Memory B cell (primary cell): ENCODE measurements around the gene DNAH14.
"Not testable (repeated sequence)": the region's sequence is repeated elsewhere in the genome, so short reads cannot be mapped to it uniquely, and the experiment has no call there.

ENCODE experiments used
- ATAC-seq: fragments of 150-1000 bp; cut with Tn5 transposase; 2 replicates; pipeline ENCODE4 v1.10.0; 2021; ENCODE audit warnings: low read depth, mild to moderate bottlenecking, moderate library complexity
- DNase-seq, 2 donors: peaks; one replicate each; pipeline ENCODE4 v3.0.0; 2022; ENCODE audit warnings: low spot score in 2 of 2
- H3K27ac Mint-ChIP-seq: one replicate; pipeline ENCODE4 v1.8.0; 2022; ENCODE audit warnings: mild to moderate bottlenecking, moderate library complexity, mixed read lengths
- H3K27me3 Mint-ChIP-seq: one replicate; pipeline ENCODE4 v1.8.0; 2022; ENCODE audit warnings: mixed read lengths
- H3K36me3 Mint-ChIP-seq: one replicate; pipeline ENCODE4 v1.8.0; 2022; ENCODE audit warnings: mild to moderate bottlenecking, mixed read lengths
- H3K4me1 Mint-ChIP-seq: one replicate; pipeline ENCODE4 v1.8.0; 2022; ENCODE audit warnings: mixed read lengths
- H3K4me3 Mint-ChIP-seq: one replicate; pipeline ENCODE4 v1.8.0; 2022; ENCODE audit warnings: mild to moderate bottlenecking, moderate library complexity, mixed read lengths
- H3K9me3 Mint-ChIP-seq: one replicate; pipeline ENCODE4 v1.8.0; 2022; ENCODE audit warnings: mixed read lengths

DNAH14 gene

GRCh38 chr1:225386860-225387259 lies 457.4 kb downstream of the DNAH14 start:
- H3K4me1 Mint-ChIP-seq, H3K4me3 Mint-ChIP-seq, H3K27me3 Mint-ChIP-seq, ATAC-seq, DNase-seq, H3K9me3 Mint-ChIP-seq, H3K27ac Mint-ChIP-seq, H3K36me3 Mint-ChIP-seq: not testable (repeated sequence)

DNA sequence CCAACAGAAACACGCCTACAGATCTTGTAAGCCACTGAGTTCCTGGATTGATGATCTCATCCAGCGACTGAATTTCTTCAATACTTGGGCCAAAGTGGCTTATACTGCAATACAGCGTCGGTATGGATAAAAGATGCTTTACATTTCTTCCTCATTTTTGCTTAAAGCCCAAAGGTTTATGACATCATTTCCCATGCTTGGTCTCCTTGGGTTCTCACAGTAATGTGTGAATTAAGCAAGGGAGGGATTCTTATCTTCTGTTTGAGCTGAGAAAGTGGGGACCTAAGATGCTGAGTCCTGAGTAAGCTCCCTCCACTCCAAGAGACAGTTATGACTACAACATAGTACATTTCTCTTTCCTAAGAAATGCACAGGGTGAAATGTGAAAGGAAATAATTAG lies 458.9 kb downstream of the DNAH14 start:
- no peak for DNase-seq
- H3K4me1 Mint-ChIP-seq = no peaks in the 10 kb centered on the region
- H3K9me3 Mint-ChIP-seq = no peaks in the 10 kb centered on the region
- H3K36me3 Mint-ChIP-seq = peaks cover 1% of the 10 kb centered on the region
- no peak overlapping the region for H3K27ac Mint-ChIP-seq
- H3K4me3 Mint-ChIP-seq = no peak overlapping the region
- no peaks in the 10 kb centered on the region for H3K27me3 Mint-ChIP-seq
- no peak for ATAC-seq

DNA sequence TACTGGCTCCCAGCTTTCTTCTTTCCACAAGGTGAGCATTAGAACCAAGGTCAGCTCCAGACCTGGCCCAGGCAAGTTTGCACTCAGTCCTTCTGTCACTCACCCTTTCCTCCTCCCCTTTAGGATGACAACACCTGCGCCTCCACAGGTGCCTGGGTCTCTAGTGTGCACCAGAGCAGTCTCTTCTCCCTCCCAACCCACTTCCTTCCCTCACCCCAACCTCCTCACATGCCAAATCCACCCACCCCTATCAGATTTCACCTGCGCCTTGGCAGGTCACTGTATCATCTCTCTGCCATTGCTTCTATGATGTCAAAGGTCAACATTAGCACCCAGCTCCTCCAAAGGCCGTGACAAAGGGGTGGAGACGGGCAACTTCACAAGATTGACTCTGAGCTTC lies 460.4 kb downstream of the DNAH14 start:
- DNase-seq (no peak), ATAC-seq (no peak)
- no peak overlapping the region for H3K27ac Mint-ChIP-seq
- H3K4me1 Mint-ChIP-seq = no peaks in the 10 kb centered on the region
- H3K36me3 Mint-ChIP-seq = peaks cover 1% of the 10 kb centered on the region
- H3K4me3 Mint-ChIP-seq = no peak overlapping the region
- H3K27me3 Mint-ChIP-seq = no peaks in the 10 kb centered on the region
- no peaks in the 10 kb centered on the region for H3K9me3 Mint-ChIP-seq

- Mint-ChIP-seq H3K4me3 (no peak overlapping the region), H3K27me3 (no peaks in the 10 kb centered on the region), H3K36me3 (peaks cover 16% of the 10 kb centered on the region), H3K4me1 (no peaks in the 10 kb centered on the region), H3K9me3 (no peaks in the 10 kb centered on the region), H3K27ac (no peak overlapping the region)
- DNase-seq (no peak), ATAC-seq (no peak)
Observed at GRCh38 chr1:225396357-225396756, 466.9 kb downstream of the DNAH14 start.

DNA sequence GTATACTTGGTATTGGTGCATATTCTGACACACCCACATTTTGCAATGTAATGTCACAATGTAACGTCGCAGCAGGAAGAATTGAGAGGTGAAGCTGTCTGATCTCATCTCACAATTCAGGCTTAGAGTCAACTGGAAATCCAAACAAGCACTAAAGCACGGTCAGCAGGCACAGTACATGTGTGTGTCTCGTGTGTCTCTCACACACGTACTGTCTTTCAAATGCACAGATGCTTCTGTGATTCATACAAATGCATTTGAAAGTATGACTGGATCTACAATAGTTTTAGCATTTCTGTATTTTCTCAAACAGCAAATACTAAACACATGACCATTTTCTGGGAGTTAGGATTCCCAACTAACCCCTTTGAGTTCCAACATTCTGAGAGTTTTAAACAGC lies 471.5 kb downstream of the DNAH14 start:
- Mint-ChIP-seq H3K9me3 (no peaks in the 10 kb centered on the region), H3K4me3 (no peak overlapping the region), H3K27ac (no peak overlapping the region), H3K27me3 (no peaks in the 10 kb centered on the region), H3K4me1 (no peaks in the 10 kb centered on the region), H3K36me3 (peaks cover 30% of the 10 kb centered on the region)
- ATAC-seq = no peak
- no peak for DNase-seq

GRCh38 chr1:225406976-225407725 lies 477.7 kb downstream of the DNAH14 start:
- peaks cover 32% of the 10 kb centered on the region for H3K36me3 Mint-ChIP-seq
- H3K4me1 Mint-ChIP-seq = peaks cover 3% of the 10 kb centered on the region

DNA sequence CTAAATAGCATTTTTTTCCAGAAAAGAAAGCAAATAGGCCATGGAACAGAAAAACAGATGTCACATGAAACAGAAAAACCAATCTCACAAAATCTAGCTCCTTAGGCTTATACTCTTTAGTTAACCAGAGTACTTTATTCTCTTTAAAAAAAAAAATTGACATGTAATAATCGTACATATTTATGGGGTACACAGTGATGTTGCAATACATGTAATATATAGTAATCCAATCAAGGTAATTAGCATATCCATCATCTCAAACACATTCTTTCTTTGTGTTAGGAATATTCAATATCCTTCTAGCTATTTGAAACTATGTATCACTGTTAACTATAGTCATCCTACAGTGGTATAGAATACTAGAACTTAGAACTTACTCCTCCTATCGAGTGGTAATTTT lies 478.3 kb downstream of the DNAH14 start:
- no peak for ATAC-seq
- Mint-ChIP-seq H3K4me1 (peaks cover 3% of the 10 kb centered on the region), H3K36me3 (peaks cover 34% of the 10 kb centered on the region), H3K27ac (no peak overlapping the region), H3K9me3 (no peaks in the 10 kb centered on the region), H3K4me3 (no peak overlapping the region), H3K27me3 (no peaks in the 10 kb centered on the region)
- no peak for DNase-seq

More at GRCh38 chr1:225406976-225407725, 477.7 kb downstream of the DNAH14 start:
- H3K27ac Mint-ChIP-seq = peak overlapping the region; percentile 81
- ATAC-seq = no peak
- H3K9me3 Mint-ChIP-seq = no peaks in the 10 kb centered on the region
- H3K27me3 Mint-ChIP-seq = no peaks in the 10 kb centered on the region
- DNase-seq = no peak
- H3K4me3 Mint-ChIP-seq = no peak overlapping the region

DNA sequence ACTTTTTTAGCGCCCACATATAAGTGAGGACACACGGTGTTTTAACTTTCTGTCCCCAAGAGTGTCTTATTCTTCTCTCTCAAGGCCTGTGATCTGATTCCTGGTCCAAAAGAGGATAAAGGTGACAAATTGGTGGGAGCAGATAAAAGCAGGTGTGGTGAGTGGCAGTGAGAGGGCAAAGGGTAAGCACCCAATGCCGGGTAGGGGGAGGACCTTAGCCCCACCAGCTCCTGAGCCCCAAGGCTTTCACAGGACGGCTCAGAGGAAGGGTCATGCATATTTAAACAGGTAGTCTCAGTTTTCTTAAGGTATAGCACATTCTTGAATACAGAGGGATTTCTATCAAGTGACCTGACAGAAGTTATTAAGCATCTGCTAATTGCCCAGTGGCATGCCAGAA lies 478.8 kb downstream of the DNAH14 start:
- H3K4me3 Mint-ChIP-seq = no peak overlapping the region
- DNase-seq (no peak), ATAC-seq (no peak)
- H3K27me3 Mint-ChIP-seq = no peaks in the 10 kb centered on the region
- H3K27ac Mint-ChIP-seq = no peak overlapping the region
- H3K9me3 Mint-ChIP-seq = no peaks in the 10 kb centered on the region
- peaks cover 3% of the 10 kb centered on the region for H3K4me1 Mint-ChIP-seq
- peaks cover 31% of the 10 kb centered on the region for H3K36me3 Mint-ChIP-seq

DNA sequence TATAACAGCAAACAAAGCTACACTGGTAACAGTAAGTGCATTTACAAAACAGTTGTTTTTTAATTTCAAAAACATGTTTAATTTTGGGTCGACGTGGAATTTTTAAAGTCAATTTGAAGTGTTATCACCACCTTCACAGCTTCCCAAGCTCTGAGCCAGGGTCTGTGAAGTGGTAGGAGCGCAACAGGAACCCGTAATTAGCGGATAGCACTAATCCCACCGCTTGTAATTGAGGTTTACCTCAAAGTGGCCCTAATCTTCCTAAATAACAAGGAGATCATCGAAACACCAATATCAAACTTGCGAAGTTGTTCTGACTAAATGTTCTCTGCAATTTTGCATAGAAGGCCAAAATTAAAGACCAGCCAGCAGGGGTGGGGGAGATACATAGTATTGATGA lies 479.6 kb downstream of the DNAH14 start:
- Mint-ChIP-seq H3K4me3 (no peak overlapping the region), H3K27me3 (no peaks in the 10 kb centered on the region), H3K27ac (no peak overlapping the region), H3K4me1 (peaks cover 4% of the 10 kb centered on the region), H3K9me3 (no peaks in the 10 kb centered on the region), H3K36me3 (peaks cover 31% of the 10 kb centered on the region)
- DNase-seq = no peak
- no peak for ATAC-seq

DNA sequence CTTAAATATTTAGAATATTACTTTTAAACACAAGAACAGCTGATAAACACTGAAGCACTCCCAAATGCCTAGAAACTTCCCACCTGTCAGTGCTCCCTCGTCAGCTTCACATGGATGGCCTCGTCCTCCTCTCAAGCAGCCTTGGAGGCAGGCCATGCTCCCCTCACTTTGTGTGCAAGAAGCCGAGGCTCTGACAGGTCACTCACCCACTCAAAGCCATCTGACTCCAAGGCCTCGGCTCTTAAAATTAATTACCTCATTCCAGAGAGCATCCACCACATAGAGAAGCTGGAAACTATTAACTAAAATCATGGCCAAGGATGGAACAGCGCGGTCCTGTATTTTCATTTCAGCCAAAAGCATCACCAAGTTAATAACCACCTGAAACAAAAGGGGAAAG lies 480.6 kb downstream of the DNAH14 start:
- ATAC-seq (no peak), DNase-seq (no peak)
- Mint-ChIP-seq H3K9me3 (no peaks in the 10 kb centered on the region), H3K4me3 (no peak overlapping the region), H3K27ac (no peak overlapping the region), H3K36me3 (peaks cover 34% of the 10 kb centered on the region), H3K4me1 (peaks cover 10% of the 10 kb centered on the region), H3K27me3 (no peaks in the 10 kb centered on the region)

DNA sequence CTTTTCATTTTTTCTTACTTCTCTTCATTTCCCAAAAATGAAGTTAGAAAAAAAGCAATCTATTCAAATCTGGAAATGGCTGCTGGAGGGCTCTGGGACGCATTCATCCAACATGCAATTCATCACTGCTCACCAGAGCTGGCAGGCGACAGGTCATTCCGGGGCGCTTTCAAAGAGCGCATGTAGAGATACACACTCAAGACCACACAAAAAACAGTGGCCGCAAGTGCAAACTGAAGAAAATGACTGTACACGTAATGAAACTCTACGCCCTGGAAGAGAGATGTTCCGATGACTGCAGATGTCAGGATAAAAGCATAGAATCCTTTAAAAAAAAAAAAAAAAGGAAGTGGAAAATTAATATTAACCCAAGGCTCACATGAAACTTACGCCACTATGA lies 482.8 kb downstream of the DNAH14 start:
- Mint-ChIP-seq H3K4me3 (no peak overlapping the region), H3K27me3 (no peaks in the 10 kb centered on the region), H3K36me3 (peaks cover 30% of the 10 kb centered on the region), H3K27ac (no peak overlapping the region), H3K9me3 (no peaks in the 10 kb centered on the region), H3K4me1 (peaks cover 10% of the 10 kb centered on the region)
- ATAC-seq (no peak), DNase-seq (no peak)

- no peaks in the 10 kb centered on the region for H3K9me3 Mint-ChIP-seq
- ATAC-seq (no peak), DNase-seq (no peak)
- H3K36me3 Mint-ChIP-seq = peaks cover 33% of the 10 kb centered on the region
- no peaks in the 10 kb centered on the region for H3K27me3 Mint-ChIP-seq
- peaks cover 10% of the 10 kb centered on the region for H3K4me1 Mint-ChIP-seq
- H3K27ac Mint-ChIP-seq = no peak overlapping the region
- no peak overlapping the region for H3K4me3 Mint-ChIP-seq
Observed at GRCh38 chr1:225412803-225413351, 483.4 kb downstream of the DNAH14 start.

- peaks cover 36% of the 10 kb centered on the region for H3K36me3 Mint-ChIP-seq
- no peak for DNase-seq
- ATAC-seq = peak; percentile 47
- no peaks in the 10 kb centered on the region for H3K27me3 Mint-ChIP-seq
- no peak overlapping the region for H3K27ac Mint-ChIP-seq
- peaks cover 12% of the 10 kb centered on the region for H3K4me1 Mint-ChIP-seq
- no peaks in the 10 kb centered on the region for H3K9me3 Mint-ChIP-seq
- no peak overlapping the region for H3K4me3 Mint-ChIP-seq
Observed at GRCh38 chr1:225413708-225414375, 484.4 kb downstream of the DNAH14 start.

- DNase-seq (no peak), ATAC-seq (no peak)
- Mint-ChIP-seq H3K4me3 (no peak overlapping the region), H3K36me3 (peaks cover 37% of the 10 kb centered on the region), H3K9me3 (no peaks in the 10 kb centered on the region), H3K27ac (no peak overlapping the region), H3K27me3 (no peaks in the 10 kb centered on the region), H3K4me1 (peaks cover 14% of the 10 kb centered on the region)
Observed at GRCh38 chr1:225415307-225415706, 485.8 kb downstream of the DNAH14 start.
